SK-N-SH (cell line): ENCODE measurements around the gene ARHGAP15. TPM values are rescaled to one million over a fixed set of nuclear protein-coding genes. Genes with fewer than 3 reads are reported as not detected.

ENCODE experiments used
- CTCF ChIA-PET: fragments of 300-600, 350-600 bp; formaldehyde crosslinking; extraction: SDS; loops from one replicate; lab custom pipeline; 2021; lab: Yijun Ruan, JAX
- POLR2A ChIA-PET: fragments of 350-600 bp; sonication (Branson Sonifier 250); formaldehyde crosslinking; extraction: SDS; loops from one replicate; lab custom pipeline; 2020; ENCODE audit warnings: antibody characterized with exemption, inconsistent platforms; lab: Yijun Ruan, JAX
- DNase-seq: peaks from one replicate; pipeline ENCODE4 v3.0.0; 2012
- H2AFZ ChIP-seq: fragments of 200-600 bp; sonication (generic); 2 replicates; pipeline ENCODE4 v1.8.1; 2016; ENCODE audit warnings: antibody characterized with exemption, mild to moderate bottlenecking, low read depth
- H3F3A ChIP-seq: fragments of 200-600 bp; sonication (generic); replicated peaks from 2 replicates; pipeline ENCODE3; 2016; ENCODE audit warnings: antibody characterized with exemption, mild to moderate bottlenecking; ENCODE audit not compliant: insufficient read depth
- H3K27ac ChIP-seq, 2 experiments: fragments of 200-500 bp in 1 of 2; fragments of 200-600 bp in 1 of 2; sonication (Bioruptor generic) in 1 of 2; sonication (generic), shearing (Covaris generic) in 1 of 2; 2 replicates each; pipeline versions ENCODE4 v1.5.1 to v1.6.1; 2014 to 2016; ENCODE audit warnings: low read depth in 2 of 2, inconsistent platforms in 1 of 2, low read length in 1 of 2, mild to moderate bottlenecking in 1 of 2, mixed read lengths in 1 of 2
- H3K27me3 ChIP-seq: fragments of 200-600 bp; sonication (generic), shearing (Covaris generic); 2 replicates; pipeline ENCODE4 v1.6.1; 2016; ENCODE audit warnings: mixed run types; ENCODE audit not compliant: insufficient read depth
- H3K36me3 ChIP-seq, 2 experiments: fragments of 200-500 bp in 1 of 2; fragments of 200-600 bp in 1 of 2; sonication (Bioruptor generic) in 1 of 2; sonication (generic) in 1 of 2; replicated peaks in 1 of 2; 2 replicates each; pipeline versions ENCODE3 to v1.5.1; 2014 to 2016; ENCODE audit warnings: low read length in 1 of 2, mild to moderate bottlenecking in 1 of 2; ENCODE audit not compliant: insufficient read depth in 2 of 2, control insufficient read depth in 1 of 2
- H3K4me1 ChIP-seq, 2 experiments: fragments of 200-500 bp in 1 of 2; fragments of 200-600 bp in 1 of 2; sonication (Bioruptor generic) in 1 of 2; sonication (generic), shearing (Covaris generic) in 1 of 2; 2 replicates each; pipeline versions ENCODE4 v1.5.1 to v1.6.1; 2014 to 2016; ENCODE audit warnings: low read depth in 1 of 2, low read length in 1 of 2, mixed run types in 1 of 2; ENCODE audit not compliant: insufficient read depth in 2 of 2, control insufficient read depth in 1 of 2
- H3K4me2 ChIP-seq: fragments of 200-600 bp; sonication (generic), shearing (Covaris generic); 2 replicates; pipeline ENCODE4 v1.6.1; 2017; ENCODE audit warnings: mixed run types
- H3K4me3 ChIP-seq, 2 experiments: fragments of 200-500 bp in 1 of 2; fragments of 200-600 bp in 1 of 2; sonication (Bioruptor generic) in 1 of 2; sonication (generic), shearing (Covaris generic) in 1 of 2; 2 replicates each; pipeline versions ENCODE4 v1.5.1 to v1.8.1; 2014 to 2016; ENCODE audit warnings: low read depth in 2 of 2, inconsistent platforms in 1 of 2, low read length in 1 of 2, mild to moderate bottlenecking in 1 of 2, mixed read lengths in 1 of 2, moderate library complexity in 1 of 2
- H3K79me2 ChIP-seq: fragments of 200-600 bp; sonication (generic); 2 replicates; pipeline ENCODE4 v1.8.1; 2017; ENCODE audit warnings: mild to moderate bottlenecking; ENCODE audit not compliant: insufficient read depth
- H3K9ac ChIP-seq: fragments of 200-600 bp; sonication (generic); 2 replicates; pipeline ENCODE4 v1.6.1; 2017; ENCODE audit warnings: mixed run types
- H3K9me2 ChIP-seq: fragments of 200-600 bp; sonication (generic); 2 replicates; pipeline ENCODE4 v1.6.1; 2017; ENCODE audit warnings: mixed run types
- H3K9me3 ChIP-seq: fragments of 200-600 bp; sonication (generic); 2 replicates; pipeline ENCODE4 v1.6.1; 2017; ENCODE audit warnings: mixed run types, mild to moderate bottlenecking, moderate library complexity
- H4K20me1 ChIP-seq: fragments of 200-600 bp; sonication (generic); 2 replicates; pipeline ENCODE4 v1.6.1; 2017; ENCODE audit warnings: mild to moderate bottlenecking, mixed run types; ENCODE audit not compliant: insufficient read depth
- ELF1 ChIP-seq: IDR thresholded peaks from 2 replicates; pipeline ENCODE4 v1.4.0; 2012
- EP300 ChIP-seq, 2 experiments: IDR thresholded peaks; 2 replicates each; pipeline versions ENCODE4 v1.4.0 to v1.6.1; 2012; ENCODE audit warnings: borderline replicate concordance in 1 of 2, low read depth in 1 of 2, low read length in 1 of 2
- FOSL2 ChIP-seq: IDR thresholded peaks from 2 replicates; pipeline ENCODE4 v1.4.0; 2012; ENCODE audit warnings: low read depth, mild to moderate bottlenecking, moderate library complexity, borderline replicate concordance
- FOXJ3 ChIP-seq: sonication (generic); formaldehyde crosslinking; IDR thresholded peaks from 2 replicates; pipeline ENCODE4 v1.5.1; 2020; ENCODE audit warnings: mild to moderate bottlenecking, missing genetic modification reagents
- GATA2 ChIP-seq: sonication (generic); formaldehyde crosslinking; IDR thresholded peaks from 2 replicates; pipeline ENCODE4 v1.5.0; 2020; ENCODE audit warnings: mild to moderate bottlenecking, missing genetic modification reagents
- PBX3 ChIP-seq: IDR thresholded peaks from 2 replicates; pipeline ENCODE4; 2012
- TCF12 ChIP-seq: IDR thresholded peaks from 2 replicates; pipeline ENCODE4 v1.4.0; 2012
- WGBS: methylation state at CpG from one replicate; pipeline ENCODE4 v1.1.6; 2017; ENCODE audit warnings: low lambda C conversion rate; 5-methylcytosine and 5-hydroxymethylcytosine counted together
- polyA plus RNA-seq, 3 experiments: library from polyadenylated mRNA; depleted of rRNA; stranded (reverse); fragments of >200 nt; gene quantifications; 2 replicates each; pipeline ENCODE4 v1.2.3, GENCODE V29; 2012
- TF ChIP-seq, protein P1 (sequence below): fragments of 150-350 bp; IDR thresholded peaks from 2 replicates; pipeline ENCODE4 v1.6.1; 2017; ENCODE audit warnings: antibody characterized with exemption, low read length, low read depth, borderline replicate concordance

Gene ARHGAP15
- polyA plus RNA-seq, 1 of the 3 experiments (the other 2 are of a cell fraction): not detected

DNA sequence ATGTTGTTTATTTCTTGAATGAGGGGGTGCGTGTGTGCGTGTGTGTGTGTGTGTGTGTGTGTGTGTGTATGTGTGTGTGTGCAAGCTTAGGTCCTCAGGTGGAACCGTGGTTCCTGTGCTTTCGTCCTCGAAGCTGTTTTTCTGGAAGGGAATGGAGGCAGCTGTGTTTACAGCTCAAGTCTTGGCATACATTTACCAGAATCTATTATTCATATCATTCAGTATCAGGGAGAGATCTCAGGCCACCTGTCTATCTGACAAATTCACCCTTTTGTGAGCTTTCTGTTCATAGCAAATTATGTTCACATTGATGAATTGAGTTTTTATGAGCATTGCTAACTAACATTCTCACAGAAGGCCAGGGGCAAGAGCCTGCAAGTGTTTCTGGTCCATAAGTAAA, 550.4 kb downstream of the ARHGAP15 start:
- Histone ChIP-seq H2AFZ (no peak overlapping the region), H3K9ac (no peak overlapping the region), H4K20me1 (no peaks in the 10 kb centered on the region), H3K27me3 (no peaks in the 10 kb centered on the region), H3K4me2 (no peak overlapping the region), H3K79me2 (no peaks in the 10 kb centered on the region), H3K9me2 (no peaks in the 10 kb centered on the region), H3K4me1 (peaks cover 0 to 14% of the 10 kb centered on the region in 2 experiments; a peak in 2 of 4 replicates), H3K4me3 (no peak overlapping the region), H3K36me3 (no peaks in the 10 kb centered on the region), H3K27ac (no peak overlapping the region), H3F3A (no peaks in the 10 kb centered on the region), H3K9me3 (no peaks in the 10 kb centered on the region)
- CTCF ChIA-PET: interaction anchor here (0.5 to 1.3 kb wide), 2 partner anchors 10 to 533 kb away, joined by 3 read pairs; no protein-coding TSS in a partner anchor
- TF ChIP-seq, protein P1, sequence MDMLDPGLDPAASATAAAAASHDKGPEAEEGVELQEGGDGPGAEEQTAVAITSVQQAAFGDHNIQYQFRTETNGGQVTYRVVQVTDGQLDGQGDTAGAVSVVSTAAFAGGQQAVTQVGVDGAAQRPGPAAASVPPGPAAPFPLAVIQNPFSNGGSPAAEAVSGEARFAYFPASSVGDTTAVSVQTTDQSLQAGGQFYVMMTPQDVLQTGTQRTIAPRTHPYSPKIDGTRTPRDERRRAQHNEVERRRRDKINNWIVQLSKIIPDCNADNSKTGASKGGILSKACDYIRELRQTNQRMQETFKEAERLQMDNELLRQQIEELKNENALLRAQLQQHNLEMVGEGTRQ: no peak
- TF ChIP-seq ELF1: no peak
- WGBS: 87% methylated on average over 5 of the region's 5 CpGs
- POLR2A ChIA-PET: no interaction called here
- no peak for DNase-seq

DNA sequence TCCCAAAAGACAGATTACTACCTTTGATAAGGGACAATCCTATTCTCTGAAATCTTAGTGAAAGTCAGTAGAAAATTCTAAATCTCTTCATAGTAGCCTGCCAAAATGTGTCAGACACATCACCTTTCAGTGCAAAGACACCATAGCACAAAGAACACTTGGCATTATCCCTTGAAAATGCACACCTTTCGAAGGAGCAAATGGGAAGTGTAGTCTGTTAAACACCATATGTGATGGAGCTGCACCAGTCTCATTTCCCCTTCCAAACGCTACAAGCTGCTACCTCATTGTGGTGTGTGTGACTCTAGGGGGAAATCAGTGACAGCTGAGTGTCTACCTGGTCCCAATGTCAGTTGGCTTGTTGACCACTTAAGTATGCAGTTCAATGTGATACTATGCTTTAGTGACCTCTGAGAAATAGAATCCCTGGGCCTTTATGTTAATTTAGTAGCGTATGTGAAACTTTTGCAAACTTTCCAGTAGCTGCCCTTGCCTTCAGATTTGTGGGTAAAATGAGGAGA, 551.7 kb downstream of the ARHGAP15 start:
- H3K9ac ChIP-seq: no peak overlapping the region
- CTCF ChIA-PET: interaction anchor here (1.3 kb wide), 1 partner anchor 9 kb away, joined by 3 read pairs; no protein-coding TSS in a partner anchor
- no peak for TF ChIP-seq GATA2 (CRISPR knock-in tag)
- no peak for TF ChIP-seq FOXJ3 (CRISPR knock-in tag)
- no peak for TF ChIP-seq FOSL2
- TF ChIP-seq PBX3: no peak
- TF ChIP-seq, protein P1: no peak
- no peak for TF ChIP-seq TCF12
- no peak for TF ChIP-seq EP300 (IDR thresholded peaks at IDR 0.05; ENCODE audit: borderline replicate concordance in 1 of 2, low read depth in 1 of 2, low read length in 1 of 2)

More for the DNA sequence above, 551.7 kb downstream of the ARHGAP15 start:
- H3K4me2 ChIP-seq: no peak overlapping the region
- no peaks in the 10 kb centered on the region for H3K9me3 ChIP-seq
- H3K27ac ChIP-seq: no peak overlapping the region; a peak in 1 of 4 replicates
- no peaks in the 10 kb centered on the region for H3K36me3 ChIP-seq
- peaks cover 0 to 19% of the 10 kb centered on the region in 2 experiments; a peak in 2 of 4 replicates for H3K4me1 ChIP-seq
- H3K4me3 ChIP-seq: no peak overlapping the region
- POLR2A ChIA-PET: no interaction called here
- no peaks in the 10 kb centered on the region for H3K9me2 ChIP-seq
- H3K79me2 ChIP-seq: no peaks in the 10 kb centered on the region
- 51% methylated on average over 3 of the region's 3 CpGs for WGBS
- no peaks in the 10 kb centered on the region for H3K27me3 ChIP-seq
- no peak overlapping the region for H2AFZ ChIP-seq
- no peaks in the 10 kb centered on the region for H4K20me1 ChIP-seq
- H3F3A ChIP-seq: no peaks in the 10 kb centered on the region
- DNase-seq: no peak
